Esophagus muscularis mucosa (tissue), 4 donors: ENCODE results near the gene ZNF341. TPM values are rescaled to one million over a fixed set of nuclear protein-coding genes. Genes with fewer than 3 reads are reported as not detected.

ENCODE experiments used
- DNase-seq: peaks from one replicate; pipeline ENCODE4 v3.0.0-alpha.2; 2017; ENCODE audit errors: extremely low spot score
- H3K27ac ChIP-seq, 4 donors: fragments of 200-600 bp; sonication (generic); replicated peaks in 1 of 4; 1 replicate in 3 of 4; 2 replicates in 1 of 4; pipeline ENCODE4 v1.5.1; 2016 to 2019; ENCODE audit warnings: mild to moderate bottlenecking in 1 of 4
- H3K27me3 ChIP-seq, 4 donors: fragments of 200-600 bp; sonication (generic); one replicate each; pipeline versions ENCODE4 v1.5.1 to v1.6.0; 2016 to 2019
- H3K36me3 ChIP-seq, 4 donors: fragments of 200-600 bp; sonication (generic); one replicate each; pipeline ENCODE4 v1.5.1; 2016 to 2019
- H3K4me1 ChIP-seq, 4 donors: fragments of 200-600 bp; sonication (generic); one replicate each; pipeline ENCODE4 v1.5.1; 2016 to 2019
- H3K4me3 ChIP-seq, 4 donors: fragments of 200-600 bp; sonication (generic); 1 replicate in 2 of 4; 2 replicates in 2 of 4; pipeline ENCODE4 v1.5.1; 2016 to 2019; ENCODE audit warnings: mild to moderate bottlenecking in 4 of 4, moderate library complexity in 1 of 4
- H3K9me3 ChIP-seq, 4 donors: fragments of 200-600 bp; sonication (generic); 1 replicate in 3 of 4; 2 replicates in 1 of 4; pipeline ENCODE4 v1.5.1; 2016 to 2019
- CTCF ChIP-seq, 3 experiments: fragments of 200-600 bp in 2 of 3; fragments of 450-650 bp in 1 of 3; sonication (generic) in 2 of 3; IDR thresholded peaks; one replicate each; pipeline ENCODE4 v1.5.1; 2017 to 2019; ENCODE audit warnings: antibody characterized with exemption in 3 of 3, mild to moderate bottlenecking in 2 of 3, moderate library complexity in 1 of 3
- EP300 ChIP-seq: sonication (generic); formaldehyde crosslinking; IDR thresholded peaks from one replicate; pipeline ENCODE4 v1.6.1; 2017; ENCODE audit warnings: antibody characterized with exemption
- POLR2A ChIP-seq: fragments of 450-650 bp; IDR thresholded peaks from one replicate; pipeline ENCODE4 v1.6.1; 2017; ENCODE audit warnings: antibody characterized with exemption, moderate library complexity, mild to moderate bottlenecking, low read depth
- POLR2AphosphoS5 ChIP-seq, 2 donors: sonication (generic); formaldehyde crosslinking; IDR thresholded peaks; one replicate each; pipeline ENCODE4 v1.6.1; 2017; ENCODE audit warnings: antibody characterized with exemption in 2 of 2
- WGBS: methylation state at CpG from one replicate; pipeline ENCODE4 v1.1.5; 2018; 5-methylcytosine and 5-hydroxymethylcytosine counted together
- intact Hi-C: fragments of 100-400 bp; cut with DNase I; formaldehyde crosslinking; loops from one replicate; pipeline ENCODE4 v1.15.1; 2023
- total RNA-seq, 4 donors: library from RNA; depleted of rRNA; stranded (reverse); fragments of >200 nt; gene quantifications; one replicate each; pipeline versions ENCODE4 v1.1.0 to v1.2.1, GENCODE V29; 2016

The ZNF341 gene
- total RNA-seq, 4 donors from 2014 or later = 1.7 to 4.2 (median 3.4) TPM

GRCh38 chr20:33709398-33709797 lies 22.4 kb upstream of the ZNF341 start:
- H3K27ac ChIP-seq = no peak overlapping the region
- peaks cover 16 to 74% (median 56%) of the 10 kb centered on the region in 4 donors for H3K36me3 ChIP-seq
- H3K9me3 ChIP-seq = no peaks in the 10 kb centered on the region
- H3K27me3 ChIP-seq = no peaks in the 10 kb centered on the region
- WGBS = 97% methylated on average over 2 of the region's 2 CpGs
- no peaks in the 10 kb centered on the region for H3K4me1 ChIP-seq
- H3K4me3 ChIP-seq = no peak overlapping the region
- TF ChIP-seq POLR2AphosphoS5 (IDR thresholded peaks at IDR 0.05) = no peak
- no peak for TF ChIP-seq POLR2A
- TF ChIP-seq EP300 = no peak
- no peak for TF ChIP-seq CTCF (IDR thresholded peaks at IDR 0.05)
- no peak for DNase-seq
- intact Hi-C loops = no loop called here

- no peak overlapping the region for H3K4me3 ChIP-seq
- no peaks in the 10 kb centered on the region for H3K27me3 ChIP-seq
- no peaks in the 10 kb centered on the region for H3K4me1 ChIP-seq
- 82% methylated on average over 16 of the region's 16 CpGs for WGBS
- intact Hi-C loops = no loop called here
- H3K9me3 ChIP-seq = no peaks in the 10 kb centered on the region
- H3K27ac ChIP-seq = no peak overlapping the region
- no peak for DNase-seq
- TF ChIP-seq POLR2A (no peak), POLR2AphosphoS5 (IDR thresholded peaks at IDR 0.05) (no peak), CTCF (IDR thresholded peaks at IDR 0.05) (no peak), EP300 (no peak)
- peaks cover 22 to 75% (median 59%) of the 10 kb centered on the region in 4 donors for H3K36me3 ChIP-seq
These were observed 21.8 kb upstream of the ZNF341 start for GRCh38 chr20:33709905-33710541.

GRCh38 chr20:33710681-33711445 lies 20.9 kb upstream of the ZNF341 start:
- H3K4me1 ChIP-seq = no peaks in the 10 kb centered on the region
- H3K36me3 ChIP-seq = peaks cover 26 to 72% (median 61%) of the 10 kb centered on the region in 4 donors
- no peaks in the 10 kb centered on the region for H3K27me3 ChIP-seq
- no peak overlapping the region for H3K4me3 ChIP-seq
- H3K9me3 ChIP-seq = no peaks in the 10 kb centered on the region
- H3K27ac ChIP-seq = no peak overlapping the region
- DNase-seq = no peak
- TF ChIP-seq EP300 (no peak), POLR2AphosphoS5 (IDR thresholded peaks at IDR 0.05) (no peak), POLR2A (no peak), CTCF (IDR thresholded peaks at IDR 0.05) (no peak)
- intact Hi-C loops = no loop called here
- 69% methylated on average over 14 of the region's 14 CpGs for WGBS

GRCh38 chr20:33711446-33711738 lies 20.4 kb upstream of the ZNF341 start:
- Histone ChIP-seq H3K9me3 (no peaks in the 10 kb centered on the region), H3K36me3 (peaks cover 26 to 67% (median 56%) of the 10 kb centered on the region in 4 donors), H3K27ac (no peak overlapping the region), H3K4me3 (no peak overlapping the region), H3K4me1 (no peaks in the 10 kb centered on the region), H3K27me3 (no peaks in the 10 kb centered on the region)
- DNase-seq = no peak
- WGBS = 82% methylated on average over 1 of the region's 1 CpG
- intact Hi-C loops = no loop called here
- TF ChIP-seq EP300 (no peak), CTCF (IDR thresholded peaks at IDR 0.05) (no peak), POLR2AphosphoS5 (IDR thresholded peaks at IDR 0.05) (no peak), POLR2A (no peak)
